PC-3 (cell line): ENCODE data around the gene KCNQ4.

ENCODE experiments used
- CTCF ChIP-seq: fragments of 300-600 bp; sonication (generic); conservative IDR thresholded peaks from 2 replicates; pipeline ENCODE4 v1.5.1; 2017; ENCODE audit warnings: antibody characterized with exemption, low read depth, mild to moderate bottlenecking, low read length
- EZH2 ChIP-seq: fragments of 300-600 bp; sonication (generic); IDR thresholded peaks from one replicate; pipeline ENCODE4 v1.6.1; 2017; ENCODE audit warnings: antibody characterized with exemption, mild to moderate bottlenecking, low read length; ENCODE audit not compliant: unreplicated experiment
- EZH2phosphoT487 ChIP-seq: fragments of 300-600 bp; sonication (generic); IDR thresholded peaks from 2 replicates; pipeline ENCODE4 v1.6.1; 2018; ENCODE audit warnings: mild to moderate bottlenecking, antibody characterized with exemption, low read length, borderline replicate concordance

GRCh38 chr1:40789342-40789598, 5.7 kb downstream of the KCNQ4 start:
- TF ChIP-seq EZH2 (no peak), CTCF (no peak), EZH2phosphoT487 (no peak)
